Midbrain (tissue), 1 donor: ENCODE results near the gene SEC22C.

ENCODE experiments used
- DNase-seq: peaks from one replicate; lab custom pipeline; 2025; lab: John Stamatoyannopoulos, UW

The SEC22C gene

DNA sequence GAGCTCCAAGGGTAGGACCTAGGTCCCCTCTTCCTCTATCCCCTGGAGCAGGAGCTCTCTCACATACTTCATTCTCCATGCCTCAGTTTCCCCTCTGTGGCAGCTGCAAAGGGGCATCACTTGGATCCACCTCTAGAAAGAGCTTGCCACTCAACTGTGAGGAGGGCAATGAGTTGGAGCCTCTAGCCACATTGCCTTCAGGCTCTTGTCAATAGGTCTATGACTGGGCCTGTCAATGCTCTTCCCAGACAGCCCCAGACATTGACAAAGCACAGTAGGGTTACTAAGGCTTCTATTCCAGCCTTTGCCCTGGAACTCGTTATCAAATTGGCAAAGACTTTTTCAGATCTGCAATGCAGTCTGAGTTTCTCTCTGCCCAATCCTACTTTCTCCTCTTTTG, 83.7 kb downstream of the SEC22C start:
- DNase-seq: no peak
